Ectodermal cell (in vitro differentiated cells): ENCODE measurements around the gene HSPA8. TPM values are rescaled to one million over a fixed set of nuclear protein-coding genes. Genes with fewer than 3 reads are reported as not detected.

Experiments
- H3K27ac ChIP-seq: 2 replicates; pipeline ENCODE4 v1.7.0; 2013; ENCODE audit warnings: mild to moderate bottlenecking, low read depth, low read length; ENCODE audit not compliant: insufficient read depth, poor library complexity, severe bottlenecking
- H3K27me3 ChIP-seq: 2 replicates; pipeline ENCODE4 v1.7.0; 2013; ENCODE audit warnings: mild to moderate bottlenecking, low read length; ENCODE audit not compliant: insufficient read depth, control insufficient read depth, poor library complexity, severe bottlenecking
- H3K36me3 ChIP-seq: one replicate; pipeline ENCODE4 v1.7.0; 2013; ENCODE audit warnings: low read length; ENCODE audit not compliant: control insufficient read depth, insufficient read depth
- H3K4me1 ChIP-seq: one replicate; pipeline ENCODE4 v1.7.0; 2013; ENCODE audit warnings: low read length; ENCODE audit not compliant: control insufficient read depth, insufficient read depth
- H3K4me3 ChIP-seq: 2 replicates; pipeline ENCODE4 v1.7.0; 2013; ENCODE audit warnings: low read depth, low read length, control low read depth; ENCODE audit not compliant: insufficient read depth
- H3K9me3 ChIP-seq: 2 replicates; pipeline ENCODE4 v1.7.0; 2013; ENCODE audit warnings: mild to moderate bottlenecking, low read length, moderate library complexity; ENCODE audit not compliant: control insufficient read depth
- WGBS, 2 experiments: methylation state at CpG; one replicate each; pipeline ENCODE4 v1.1.7; 2013; ENCODE audit warnings: missing lambda C conversion rate in 2 of 2; 5-methylcytosine and 5-hydroxymethylcytosine counted together
- polyA plus RNA-seq, 4 experiments: library from polyadenylated mRNA; stranded (reverse); fragments of 50-300 nt; gene quantifications; one replicate each; pipeline ENCODE4 v1.2.3, GENCODE V29; 2013

HSPA8 gene
- 1,365 TPM for polyA plus RNA-seq (2013, experiment 1 of 4)
- 846 TPM for polyA plus RNA-seq (2013, experiment 2 of 4)
- polyA plus RNA-seq (2013, experiment 3 of 4) = 907 TPM
- polyA plus RNA-seq (2013, experiment 4 of 4) = 994 TPM

DNA sequence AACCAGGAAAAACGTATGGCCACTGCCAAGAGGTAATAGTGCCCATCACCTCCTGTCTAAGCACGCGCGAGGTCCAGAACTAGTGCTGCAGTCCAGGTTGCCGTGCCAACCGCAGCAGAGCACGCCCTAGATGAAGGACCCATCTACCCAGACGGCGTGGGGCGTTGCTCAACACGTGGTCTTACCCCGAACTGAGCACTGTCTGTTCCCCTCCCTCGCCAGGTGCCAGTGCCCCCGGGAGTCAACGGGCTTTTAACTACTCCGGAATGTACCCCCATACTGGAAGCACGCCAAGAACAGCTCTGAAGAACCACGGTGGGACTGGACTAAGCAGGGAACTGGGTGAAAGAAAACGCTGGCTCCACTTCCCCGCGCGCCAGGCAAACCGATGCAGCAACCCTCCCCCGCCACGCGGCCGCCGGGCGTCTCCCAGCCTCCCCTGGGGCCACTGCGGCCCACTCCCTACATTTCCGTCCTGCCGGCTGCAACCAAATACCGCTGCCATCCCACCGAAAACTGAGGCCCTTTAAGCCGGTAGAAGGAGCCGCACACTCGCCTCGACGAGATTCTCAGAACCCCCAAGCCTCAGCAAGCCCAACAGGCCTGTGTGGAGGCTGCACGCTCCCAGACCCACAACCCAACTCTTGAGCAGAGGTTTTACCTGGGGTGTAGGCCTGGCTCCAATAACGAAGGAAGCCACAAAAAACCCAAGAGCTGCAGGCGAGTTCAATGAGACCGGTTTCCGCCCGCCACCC lies at the start of gene HSPA8:
Gene HSPA8, minus strand, starts transcription at position 734 of the 755 bp plus-strand sequence. CDS start 812 bp downstream, outside the sequence.
- H3K36me3 ChIP-seq = peaks cover 42% of the 10 kb centered on the region
- H3K27ac ChIP-seq = peak within 1 kb of the TSS; percentile 100
- no peaks in the 10 kb centered on the region for H3K9me3 ChIP-seq
- peak within 1 kb of the TSS; percentile 99 for H3K4me3 ChIP-seq
- 0% methylated on average over 45 of the region's 45 CpGs for WGBS, 2 experiments
- no peaks in the 10 kb centered on the region for H3K27me3 ChIP-seq
- H3K4me1 ChIP-seq = peaks cover 29% of the 10 kb centered on the region

GRCh38 chr11:123111465-123111864 lies 49.5 kb upstream of the HSPA8 start:
- H3K9me3 ChIP-seq = no peaks in the 10 kb centered on the region
- H3K27me3 ChIP-seq = no peaks in the 10 kb centered on the region
- no peaks in the 10 kb centered on the region for H3K36me3 ChIP-seq
- no peak overlapping the region for H3K27ac ChIP-seq
- H3K4me3 ChIP-seq = no peak overlapping the region
- WGBS, 2 experiments = 68 to 76% methylated on average over 4 of the region's 4 CpGs
- no peaks in the 10 kb centered on the region for H3K4me1 ChIP-seq

GRCh38 chr11:123110397-123110796 lies 48.5 kb upstream of the HSPA8 start:
- Histone ChIP-seq H3K36me3 (no peaks in the 10 kb centered on the region), H3K4me1 (no peaks in the 10 kb centered on the region), H3K9me3 (no peaks in the 10 kb centered on the region), H3K27me3 (no peaks in the 10 kb centered on the region), H3K27ac (no peak overlapping the region), H3K4me3 (no peak overlapping the region)
- WGBS, 2 experiments = 93 to 96% methylated on average over 8 of the region's 8 CpGs

DNA sequence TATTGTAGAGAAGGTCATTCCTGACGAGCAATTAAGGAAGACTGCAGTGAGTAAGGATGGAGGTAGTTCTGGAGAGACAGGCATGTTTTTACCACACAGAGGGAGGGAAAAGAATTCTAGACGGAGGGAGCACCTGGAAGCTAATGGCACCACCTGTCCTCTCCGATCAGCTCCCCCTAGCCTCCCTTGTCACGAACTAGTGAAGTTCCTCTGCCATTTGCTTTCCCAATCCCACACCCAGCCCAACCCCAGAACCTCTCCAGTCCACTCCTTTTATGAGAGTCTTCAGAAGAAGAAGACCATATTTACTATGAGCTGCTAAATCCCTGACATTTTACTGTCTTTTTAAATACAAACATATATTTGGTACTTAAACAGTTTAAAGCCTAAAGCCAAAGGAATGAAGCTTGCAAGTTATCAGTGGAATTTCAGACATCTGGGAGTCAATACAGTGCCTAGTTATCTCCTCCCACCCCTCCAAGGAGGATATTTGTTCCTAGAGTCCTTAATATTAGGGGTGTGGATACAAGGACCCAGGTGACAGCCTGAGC lies 46.1 kb upstream of the HSPA8 start:
- H3K27me3 ChIP-seq = no peaks in the 10 kb centered on the region
- 85 to 89% methylated on average over 4 of the region's 4 CpGs for WGBS, 2 experiments
- H3K27ac ChIP-seq = no peak overlapping the region
- H3K9me3 ChIP-seq = no peaks in the 10 kb centered on the region
- H3K4me3 ChIP-seq = no peak overlapping the region
- no peaks in the 10 kb centered on the region for H3K36me3 ChIP-seq
- H3K4me1 ChIP-seq = no peaks in the 10 kb centered on the region

GRCh38 chr11:123104697-123105096 lies 42.8 kb upstream of the HSPA8 start:
- Histone ChIP-seq H3K27ac (no peak overlapping the region), H3K4me1 (no peaks in the 10 kb centered on the region), H3K4me3 (no peak overlapping the region), H3K36me3 (no peaks in the 10 kb centered on the region), H3K27me3 (no peaks in the 10 kb centered on the region), H3K9me3 (no peaks in the 10 kb centered on the region)
- WGBS, 2 experiments = 96 to 98% methylated on average over 3 of the region's 3 CpGs

DNA sequence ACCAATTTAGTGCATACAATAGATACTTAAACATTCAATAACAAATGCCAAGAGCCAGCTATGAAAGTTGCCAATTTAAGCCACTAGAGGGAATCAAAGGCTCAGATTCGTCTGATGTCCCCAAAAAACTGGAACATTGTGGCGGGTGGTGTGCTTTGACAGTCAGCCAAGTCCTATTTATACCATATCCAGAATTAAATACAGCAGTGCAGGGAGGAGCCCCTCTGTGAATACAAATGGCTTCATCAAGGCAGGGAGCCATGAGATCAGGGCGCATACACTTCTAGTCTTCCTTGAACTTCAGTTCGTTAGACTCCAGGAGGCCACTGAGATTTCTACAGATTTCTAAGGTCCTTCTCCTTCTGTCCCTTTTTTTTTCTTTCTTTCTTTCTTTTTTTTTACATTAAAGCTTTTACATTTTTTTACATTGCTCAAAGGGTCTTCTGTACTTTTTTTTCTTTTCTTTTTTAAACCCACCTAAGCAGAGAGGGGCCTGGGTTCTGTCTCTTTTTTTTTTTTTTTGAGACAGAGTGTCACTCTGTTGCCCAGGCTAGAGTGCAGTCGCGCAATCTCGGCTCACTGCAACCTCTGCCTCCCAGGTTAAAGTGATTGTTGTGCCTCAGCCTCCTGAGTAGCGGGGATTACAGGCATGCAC lies 41.5 kb upstream of the HSPA8 start:
- Histone ChIP-seq H3K9me3 (no peaks in the 10 kb centered on the region), H3K4me1 (no peaks in the 10 kb centered on the region), H3K27ac (no peak overlapping the region), H3K36me3 (no peaks in the 10 kb centered on the region), H3K4me3 (no peak overlapping the region), H3K27me3 (no peaks in the 10 kb centered on the region)
- 81 to 87% methylated on average over 8 of the region's 8 CpGs for WGBS, 2 experiments

- Histone ChIP-seq H3K36me3 (no peaks in the 10 kb centered on the region), H3K4me3 (no peak overlapping the region), H3K27me3 (no peaks in the 10 kb centered on the region), H3K4me1 (no peaks in the 10 kb centered on the region), H3K27ac (no peak overlapping the region), H3K9me3 (no peaks in the 10 kb centered on the region)
- WGBS, 2 experiments = 85 to 89% methylated on average over 7 of the region's 7 CpGs
These were observed 38.6 kb upstream of the HSPA8 start for GRCh38 chr11:123100379-123101085.

DNA sequence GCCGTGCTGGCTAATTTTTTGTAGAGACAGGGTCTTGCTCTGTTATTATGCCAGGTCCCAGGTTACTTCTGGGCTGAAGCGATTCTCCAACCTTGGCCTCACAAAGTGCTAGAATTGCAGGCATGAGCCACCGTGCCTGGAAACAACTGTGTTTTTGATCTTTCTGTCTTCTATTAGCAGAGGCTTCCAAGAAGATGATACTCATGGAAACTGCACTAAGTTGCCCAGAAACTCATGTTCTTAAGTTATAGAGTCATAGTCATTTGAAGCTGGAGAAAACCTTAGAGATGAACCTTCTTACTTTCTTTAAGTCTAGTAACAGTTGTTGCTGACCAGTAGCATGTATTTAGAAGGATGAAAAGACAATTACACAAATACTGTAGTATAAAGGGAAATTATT lies 37.1 kb upstream of the HSPA8 start:
- Histone ChIP-seq H3K36me3 (no peaks in the 10 kb centered on the region), H3K27me3 (no peaks in the 10 kb centered on the region), H3K4me3 (no peak overlapping the region), H3K9me3 (no peaks in the 10 kb centered on the region), H3K27ac (no peak overlapping the region), H3K4me1 (no peaks in the 10 kb centered on the region)
- WGBS, 2 experiments = 74% methylated on average over 3 of the region's 3 CpGs

DNA sequence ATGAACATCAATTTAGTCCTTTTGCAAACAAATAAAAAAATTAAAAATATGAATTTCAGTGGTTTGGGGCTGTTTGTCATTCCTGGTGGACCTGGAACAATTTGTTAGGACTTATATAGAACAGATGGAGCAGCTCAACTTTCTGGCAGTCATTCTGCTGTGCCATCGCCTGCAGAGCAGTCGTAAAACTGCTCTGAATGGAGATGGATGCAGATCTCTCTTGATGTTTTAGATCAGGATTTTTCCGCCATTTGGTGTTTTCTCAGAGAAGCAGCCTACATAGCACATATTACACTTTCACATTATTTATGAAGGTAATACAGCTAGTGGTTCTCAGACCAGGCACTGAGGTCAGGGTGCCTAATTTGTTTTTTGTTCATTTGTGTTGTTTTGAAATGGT lies 31.8 kb upstream of the HSPA8 start:
- 90 to 100% methylated on average over 2 to 3 of the region's 3 CpGs for WGBS, 2 experiments
- H3K9me3 ChIP-seq = no peaks in the 10 kb centered on the region
- no peaks in the 10 kb centered on the region for H3K27me3 ChIP-seq
- H3K36me3 ChIP-seq = no peaks in the 10 kb centered on the region
- H3K4me1 ChIP-seq = no peaks in the 10 kb centered on the region
- no peak overlapping the region for H3K4me3 ChIP-seq
- H3K27ac ChIP-seq = no peak overlapping the region

- no peak overlapping the region for H3K4me3 ChIP-seq
- H3K27me3 ChIP-seq = no peaks in the 10 kb centered on the region
- H3K36me3 ChIP-seq = no peaks in the 10 kb centered on the region
- H3K9me3 ChIP-seq = no peaks in the 10 kb centered on the region
- WGBS, 2 experiments = 85 to 90% methylated on average over 6 of the region's 6 CpGs
- H3K27ac ChIP-seq = no peak overlapping the region
- H3K4me1 ChIP-seq = no peaks in the 10 kb centered on the region
These were observed 29.6 kb upstream of the HSPA8 start for GRCh38 chr11:123091506-123091905.
